Stimulated activated CD8-positive, alpha-beta memory T cell treated with anti-CD3 and anti-CD28 coated beads, Interleukin-7, amount 100 ng/mL, for 24 hours (primary cell): Measurements from ENCODE around the gene POC1B.

Source experiments
- DNase-seq: peaks from one replicate; pipeline ENCODE4 v3.0.0-alpha.2; 2020; ENCODE audit warnings: low read depth

POC1B gene

GRCh38 chr12:89421092-89421835 lies 104.6 kb downstream of the POC1B start:
- DNase-seq = no peak

- DNase-seq = no peak
Observed at GRCh38 chr12:89418228-89418910, 107.5 kb downstream of the POC1B start.

- no peak for DNase-seq
Observed at GRCh38 chr12:89417246-89417977, 108.4 kb downstream of the POC1B start.

GRCh38 chr12:89416049-89416792 lies 109.6 kb downstream of the POC1B start:
- DNase-seq = no peak

GRCh38 chr12:89414851-89415250 lies 111.0 kb downstream of the POC1B start:
- DNase-seq = no peak

- DNase-seq = no peak
Observed at GRCh38 chr12:89414322-89414721, 111.5 kb downstream of the POC1B start.

- no peak for DNase-seq
Observed at GRCh38 chr12:89413234-89413633, 112.6 kb downstream of the POC1B start.

- DNase-seq = no peak
Observed at GRCh38 chr12:89412665-89413064, 113.2 kb downstream of the POC1B start.

- no peak for DNase-seq
Observed at GRCh38 chr12:89411846-89412245, 114.0 kb downstream of the POC1B start.

- no peak for DNase-seq
Observed at GRCh38 chr12:89411234-89411633, 114.6 kb downstream of the POC1B start.

- DNase-seq = no peak
Observed at GRCh38 chr12:89405626-89406345, 120.1 kb downstream of the POC1B start.

- DNase-seq = no peak
Observed at GRCh38 chr12:89401433-89402058, 124.3 kb downstream of the POC1B start.

- no peak for DNase-seq
Observed at GRCh38 chr12:89400415-89400814, 125.4 kb downstream of the POC1B start.

- no peak for DNase-seq
Observed at GRCh38 chr12:89395712-89396111, 130.1 kb downstream of the POC1B start.

- no peak for DNase-seq
Observed at GRCh38 chr12:89393551-89394121, 132.2 kb downstream of the POC1B start.

GRCh38 chr12:89392391-89392790 lies 133.5 kb downstream of the POC1B start:
- no peak for DNase-seq

GRCh38 chr12:89391726-89392336 lies 134.0 kb downstream of the POC1B start:
- DNase-seq = no peak

GRCh38 chr12:89390802-89391673 lies 134.8 kb downstream of the POC1B start:
- DNase-seq = no peak
